HTERT RPE-1 (cell line): ENCODE results near the gene FIGN.

Source experiments
- in situ Hi-C: fragments of 300-500 bp; cut with MboI; formaldehyde crosslinking; loops from 4 replicates; pipeline ENCODE4 v1.14.3; 2020; ENCODE audit warnings: low sequenced_read_pairs

Gene FIGN

DNA sequence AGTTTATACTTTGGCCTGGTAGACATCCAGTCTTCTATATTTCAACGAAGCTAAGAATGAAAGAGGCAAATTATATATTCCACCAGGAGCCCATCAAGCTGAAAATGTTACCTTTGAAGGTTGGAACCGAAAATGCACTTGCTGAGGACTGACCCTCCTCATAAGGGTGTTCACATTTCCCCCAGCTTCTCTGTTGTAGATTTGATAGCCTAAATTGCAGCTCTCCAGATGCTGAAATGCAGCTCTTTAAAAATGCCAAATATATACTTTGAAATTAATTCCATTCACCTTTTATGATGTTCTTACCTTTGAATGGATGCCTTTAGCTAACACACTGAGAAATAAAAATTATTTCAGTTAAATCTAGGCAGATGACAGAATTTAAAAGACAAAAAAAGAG is 1.8 kb upstream of the FIGN start:
- in situ Hi-C loops = no loop called here

DNA sequence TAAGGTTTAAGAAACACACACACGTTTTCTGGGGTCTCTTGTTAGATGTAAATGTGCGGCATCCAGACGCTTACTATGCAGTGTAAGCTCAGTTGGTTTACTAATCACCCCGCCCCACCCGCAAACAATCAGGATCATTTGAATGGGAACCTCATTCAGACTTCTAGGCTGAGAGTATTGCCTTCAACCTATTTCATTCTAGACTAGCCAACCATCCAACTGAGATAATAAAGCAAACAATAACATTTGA is 1.3 kb upstream of the FIGN start:
- in situ Hi-C loops = no loop called here

DNA sequence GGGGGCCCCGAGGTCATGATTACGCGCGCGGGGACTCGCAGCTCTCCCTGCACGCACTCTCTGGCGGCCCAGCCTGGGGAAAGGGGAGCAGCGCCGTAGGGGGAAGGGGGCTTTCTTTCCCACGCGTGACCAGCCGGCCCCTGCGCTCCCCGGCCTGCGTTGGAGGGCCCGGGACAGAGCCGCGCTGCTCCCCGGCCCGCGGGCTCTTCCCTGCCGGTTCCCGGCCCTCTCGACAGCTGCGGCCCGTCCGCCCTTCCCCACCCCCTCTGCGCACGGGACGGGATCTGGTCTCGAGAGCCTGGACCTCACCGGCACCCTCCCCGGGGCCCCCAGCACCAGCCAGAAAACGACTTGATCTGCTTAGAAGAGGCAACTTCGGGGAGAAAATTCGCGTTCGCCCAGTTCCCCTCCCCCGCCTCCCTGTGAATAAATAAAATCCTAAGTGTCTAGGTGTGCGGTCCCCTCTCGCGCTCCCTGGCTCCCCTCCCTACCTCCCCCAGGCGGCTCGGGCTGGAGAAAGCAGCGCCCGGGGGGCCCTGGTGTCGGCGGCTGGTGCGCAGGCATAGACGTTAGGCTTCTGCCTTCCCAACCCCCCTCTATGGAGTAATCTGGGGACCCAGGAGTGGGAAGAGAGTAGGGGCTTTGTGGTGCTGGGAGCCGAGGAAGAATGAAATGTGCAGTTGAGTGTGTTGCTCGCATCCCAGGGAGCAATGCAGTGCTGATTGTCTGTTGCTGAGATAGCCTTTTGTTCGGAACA is 803 bp upstream of the FIGN start:
- in situ Hi-C loops = no loop called here

DNA sequence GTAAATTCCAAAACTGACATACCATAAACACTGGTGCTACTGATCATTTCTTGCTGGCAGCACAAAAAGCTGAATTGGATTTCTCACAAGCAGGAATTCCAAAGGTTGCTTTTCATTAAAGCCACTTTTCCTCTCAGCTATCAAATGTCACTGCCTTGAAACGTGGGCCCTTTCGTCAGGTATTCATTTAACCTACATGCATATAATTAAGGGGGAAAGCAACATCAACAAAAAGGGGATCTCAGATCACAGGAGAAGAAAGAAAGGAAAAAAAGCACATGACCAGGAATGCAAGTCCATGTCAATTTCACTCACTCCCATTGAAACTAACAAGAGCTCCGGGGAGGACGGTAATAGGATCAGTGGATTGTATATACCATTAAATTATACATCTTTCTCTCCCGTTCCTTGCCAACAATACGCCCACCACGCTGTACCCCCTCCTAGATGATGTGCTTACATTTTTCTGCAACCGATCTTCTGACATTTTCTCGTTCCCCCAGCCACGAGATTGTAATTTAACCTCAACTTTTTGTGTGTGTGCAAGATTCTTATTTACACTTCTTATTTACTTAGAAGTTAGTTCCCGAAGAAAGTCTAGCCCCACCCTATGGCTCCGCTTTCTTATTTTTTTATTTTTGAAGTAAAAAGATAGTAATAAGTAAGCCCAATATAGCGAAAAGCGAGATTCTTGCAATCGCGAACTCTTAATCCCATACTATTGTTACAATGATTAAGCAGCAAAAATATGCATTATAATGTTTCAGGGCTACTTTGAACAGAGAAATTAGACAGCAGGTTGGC is 725 bp downstream of the FIGN start:
- in situ Hi-C loops = no loop called here

DNA sequence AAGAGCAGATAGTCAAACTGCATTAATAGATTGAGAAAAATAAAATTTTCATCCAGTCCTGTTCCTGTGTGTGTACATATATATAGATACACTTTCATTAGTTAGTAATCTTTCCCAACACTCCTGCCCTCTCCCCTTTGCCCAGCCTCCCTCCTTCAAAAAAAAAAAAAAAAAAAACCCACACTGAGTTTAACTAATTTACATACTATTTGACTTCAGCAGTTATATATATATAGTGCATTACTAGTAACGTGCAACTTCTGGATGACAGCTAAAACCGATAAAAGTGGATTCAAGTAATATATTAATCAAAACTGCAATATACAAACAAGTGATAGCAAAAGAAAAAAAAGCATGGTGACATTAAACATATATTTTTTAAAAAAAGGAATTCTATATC is 1.4 kb downstream of the FIGN start:
- in situ Hi-C loops = no loop called here

DNA sequence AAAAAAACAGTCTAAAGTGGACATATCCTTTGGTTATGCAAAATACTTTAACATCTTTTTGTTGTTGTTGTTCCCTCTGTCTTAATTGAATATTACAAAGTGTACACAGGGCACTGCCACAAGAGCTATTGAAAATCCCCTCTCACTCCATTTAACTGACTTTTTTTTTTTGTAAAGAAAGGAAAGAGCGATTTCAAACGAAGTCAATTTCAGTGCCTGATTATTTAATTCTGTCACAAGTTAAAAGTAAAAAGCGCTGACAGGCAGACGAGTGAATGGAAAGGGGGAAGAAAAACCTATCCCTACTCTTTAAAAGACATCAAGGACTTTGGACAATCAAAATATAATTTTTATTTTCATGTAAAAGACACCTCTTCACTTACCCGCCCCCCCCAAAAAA is 1.9 kb downstream of the FIGN start:
- in situ Hi-C loops = no loop called here

DNA sequence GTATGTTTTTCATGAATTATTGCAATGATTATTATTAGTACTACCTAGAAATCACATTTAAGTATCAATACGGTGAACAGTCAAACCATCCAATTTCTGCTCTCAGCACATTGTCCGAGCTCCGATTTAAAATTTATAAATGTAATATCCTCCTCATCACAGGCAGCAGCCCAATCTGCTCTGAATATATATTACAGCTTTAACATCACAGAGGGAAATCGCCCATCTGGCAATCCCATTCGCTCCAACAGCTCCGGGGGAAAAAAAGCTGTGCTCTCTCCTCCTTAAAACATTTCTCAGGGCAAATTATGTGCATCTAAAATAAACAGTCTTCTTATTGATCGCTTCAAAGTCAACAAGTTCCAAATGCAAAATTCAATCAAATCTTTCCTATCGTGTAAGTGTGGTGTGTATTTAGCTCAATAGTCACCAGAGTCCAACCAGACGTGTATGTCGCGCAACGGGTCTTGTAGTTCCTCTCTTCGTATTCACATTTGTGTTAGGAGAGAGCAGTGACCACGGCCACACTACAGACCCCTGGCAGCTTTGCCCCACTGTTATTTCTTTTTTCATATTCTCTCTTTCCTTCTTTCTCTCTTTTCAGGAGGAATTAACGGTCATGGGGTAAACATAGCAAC is 2.4 kb downstream of the FIGN start:
- in situ Hi-C loops = no loop called here

DNA sequence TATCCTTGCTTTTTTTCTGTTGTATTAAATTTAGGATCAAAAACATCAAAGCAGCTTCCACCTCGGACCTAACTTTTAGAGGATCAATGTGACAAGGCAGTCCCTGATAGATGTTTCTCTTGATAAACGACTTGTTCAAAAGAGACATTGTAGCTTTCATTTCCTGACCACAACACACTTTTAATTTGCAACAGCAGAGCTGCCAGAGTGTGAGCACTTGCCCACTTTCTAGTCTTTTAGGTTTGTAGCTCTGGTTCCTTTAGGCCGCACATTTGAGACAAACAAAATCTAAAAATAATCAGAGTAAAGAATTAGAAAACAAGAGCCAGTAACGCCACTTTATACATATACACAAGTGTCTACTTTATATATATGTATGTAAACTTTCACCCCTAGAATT is 3.1 kb downstream of the FIGN start:
- in situ Hi-C loops = no loop called here

DNA sequence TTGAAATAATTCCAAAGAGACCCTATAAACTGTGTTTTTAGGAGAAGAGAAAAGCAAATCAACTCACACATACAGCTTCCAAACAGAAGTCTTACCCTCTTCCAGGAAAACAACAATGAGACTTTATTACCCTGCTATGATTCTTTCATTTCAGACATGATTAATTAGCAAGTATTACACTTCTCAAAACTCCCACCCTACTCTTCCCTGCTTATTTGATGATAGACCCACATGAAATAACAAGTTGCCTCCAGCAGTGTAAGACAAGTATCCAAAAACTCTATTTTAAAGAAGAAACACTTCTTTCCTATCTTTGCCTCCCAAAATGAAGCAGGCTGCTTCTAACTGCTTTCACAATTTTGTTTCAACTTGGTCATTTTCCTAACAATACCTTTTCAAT is 4.1 kb downstream of the FIGN start:
- in situ Hi-C loops = no loop called here

DNA sequence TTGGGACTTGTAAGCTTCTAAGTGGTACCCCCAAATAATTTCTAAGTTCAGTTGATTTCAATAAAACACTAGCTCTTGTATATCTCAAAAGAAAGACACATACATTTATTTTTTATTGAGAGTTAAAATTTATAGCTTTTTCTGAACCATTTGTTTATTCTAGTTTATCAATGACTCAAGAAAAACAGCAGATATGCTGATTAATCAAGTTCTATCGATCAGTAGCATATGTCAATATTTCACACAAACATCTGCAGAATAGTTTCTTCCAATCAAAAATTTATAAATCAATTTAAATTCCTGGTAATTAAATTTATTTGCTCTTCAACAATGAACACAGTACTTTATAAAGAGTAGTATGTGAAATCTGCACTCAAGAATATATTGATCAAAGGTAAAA is 5.3 kb downstream of the FIGN start:
- in situ Hi-C loops = no loop called here

DNA sequence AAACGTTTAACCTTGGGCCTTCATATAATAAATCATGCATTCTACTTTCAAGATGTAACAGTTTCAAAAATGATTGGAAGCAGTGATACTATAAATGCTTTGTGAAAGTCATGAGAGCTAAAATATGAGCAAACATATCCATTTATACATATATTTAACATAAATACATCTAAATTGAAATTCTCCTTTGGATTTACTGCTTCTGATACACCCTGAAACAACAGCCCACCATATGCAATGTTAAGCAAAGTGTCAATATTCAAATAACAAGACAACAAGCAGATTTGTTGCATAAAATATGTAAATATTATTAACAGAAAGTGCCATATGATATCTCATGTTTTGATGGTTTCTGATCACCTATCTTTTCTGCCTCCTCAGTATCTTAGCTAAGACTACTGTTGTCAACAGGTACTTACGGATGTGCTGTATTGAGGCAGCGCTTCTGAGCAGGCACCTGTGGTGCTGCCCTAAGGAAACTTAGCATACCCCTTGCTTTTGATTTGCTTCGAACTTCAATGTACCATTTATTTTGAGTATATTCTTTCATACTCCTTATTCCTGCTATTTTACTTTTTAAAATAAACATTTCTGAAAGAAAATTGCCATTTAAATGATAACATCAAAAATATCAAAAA is 6.1 kb downstream of the FIGN start:
- in situ Hi-C loops = no loop called here

DNA sequence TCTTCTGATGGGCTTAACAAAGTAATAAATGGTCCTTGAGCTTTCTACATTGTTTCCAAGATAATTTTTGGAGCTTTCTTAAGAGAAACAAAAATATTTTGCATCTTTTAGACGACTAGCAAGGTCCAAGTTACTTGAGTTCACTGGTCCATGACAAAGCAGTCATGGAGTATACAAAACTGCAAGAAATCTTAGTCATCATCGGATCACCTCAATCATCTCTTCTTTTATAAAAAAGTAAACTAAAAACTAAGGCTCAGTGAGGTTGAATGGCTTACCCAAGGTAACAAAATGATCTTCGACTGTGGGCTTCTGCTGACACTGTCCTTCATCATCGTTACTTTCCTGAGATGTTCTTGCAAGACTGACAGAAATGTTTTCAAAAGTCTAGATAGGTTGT is 11.9 kb downstream of the FIGN start:
- in situ Hi-C loops = no loop called here

DNA sequence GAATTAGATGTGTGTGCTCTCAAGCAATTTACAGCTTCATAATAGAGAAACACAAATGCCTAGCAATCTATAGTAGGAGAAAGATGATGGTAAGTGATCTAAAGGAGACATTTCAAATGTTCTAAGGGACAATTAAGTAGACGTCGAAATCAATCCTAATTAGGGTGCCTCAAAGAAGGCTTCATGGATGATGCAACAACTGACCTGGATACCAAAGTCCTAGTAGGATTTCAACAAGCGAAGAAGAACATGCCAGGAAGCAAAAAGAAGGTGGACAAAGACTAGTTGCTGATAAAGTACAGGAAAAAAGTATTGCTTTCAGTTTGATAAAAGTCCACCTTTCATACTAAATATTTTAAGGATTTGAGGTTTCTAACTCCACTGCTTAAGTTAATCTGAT is 12.5 kb downstream of the FIGN start:
- in situ Hi-C loops = no loop called here

DNA sequence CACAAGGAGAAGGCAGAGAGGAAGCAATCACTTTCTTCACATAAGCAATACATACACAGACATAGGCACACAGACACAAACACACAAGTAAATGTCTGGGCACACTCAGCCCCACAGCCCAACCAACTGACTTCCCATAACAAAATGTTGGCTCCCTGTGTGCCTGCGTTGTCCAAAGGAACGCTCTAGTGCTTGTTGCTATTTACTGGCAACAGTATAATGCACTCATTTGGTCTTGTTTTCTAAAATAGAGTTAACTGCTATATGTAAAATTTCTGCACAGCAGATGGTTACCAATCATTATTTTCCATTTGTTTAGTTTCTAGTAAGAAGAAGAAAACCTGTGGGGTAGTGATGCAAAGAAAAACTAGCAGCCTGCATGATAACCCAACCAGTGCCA is 16.5 kb downstream of the FIGN start:
- in situ Hi-C loops = no loop called here

DNA sequence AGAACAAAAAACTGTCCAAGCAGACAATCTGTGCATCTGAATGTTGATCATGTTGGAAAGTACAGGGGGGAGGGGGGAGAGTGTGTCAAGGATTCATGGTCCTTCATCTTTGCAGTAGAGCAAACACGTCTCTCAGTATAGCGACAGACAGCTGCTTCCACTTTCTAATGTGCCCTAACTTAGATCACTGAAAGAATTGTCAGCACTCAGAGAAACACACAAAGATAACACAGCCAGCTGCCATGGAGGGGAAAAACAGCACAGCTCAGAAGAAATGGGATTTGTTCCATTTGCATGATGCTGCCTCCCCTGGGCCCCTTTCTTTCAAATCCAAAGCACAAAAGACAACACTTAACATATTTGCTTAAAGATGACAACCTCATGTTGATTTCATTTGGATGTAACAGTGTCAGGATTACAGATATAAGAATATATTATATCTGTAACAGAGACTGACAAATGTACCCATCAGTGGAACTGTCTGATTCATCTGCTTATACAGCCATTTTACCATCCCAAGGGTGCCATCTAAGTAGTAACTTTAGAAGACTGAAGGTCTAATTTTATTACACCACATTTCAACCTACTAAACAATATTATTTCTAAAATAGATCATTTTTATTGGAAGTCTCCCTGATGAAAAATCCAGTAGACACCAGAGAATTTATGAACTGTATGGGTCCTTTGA is 17.7 kb downstream of the FIGN start:
- in situ Hi-C loops = no loop called here

DNA sequence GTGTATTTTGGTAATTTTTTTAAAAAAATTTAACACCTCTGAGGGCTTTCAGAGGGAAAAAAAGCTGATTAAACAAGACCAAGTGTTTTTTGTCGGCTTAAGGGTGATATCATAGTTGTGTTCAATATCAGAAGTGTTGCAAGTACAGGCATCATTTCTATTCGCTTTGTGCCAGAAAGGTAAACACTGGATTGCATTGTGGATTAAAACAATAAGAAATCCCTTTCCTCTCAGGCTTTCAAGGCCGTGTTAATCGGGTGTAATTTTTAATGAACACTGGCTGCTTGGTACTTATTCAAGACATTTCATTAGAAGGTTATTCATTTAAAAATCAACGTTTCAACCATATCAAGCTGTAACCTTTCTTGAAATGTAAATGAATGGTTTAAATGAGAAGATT is 18.3 kb downstream of the FIGN start:
- in situ Hi-C loops = no loop called here

DNA sequence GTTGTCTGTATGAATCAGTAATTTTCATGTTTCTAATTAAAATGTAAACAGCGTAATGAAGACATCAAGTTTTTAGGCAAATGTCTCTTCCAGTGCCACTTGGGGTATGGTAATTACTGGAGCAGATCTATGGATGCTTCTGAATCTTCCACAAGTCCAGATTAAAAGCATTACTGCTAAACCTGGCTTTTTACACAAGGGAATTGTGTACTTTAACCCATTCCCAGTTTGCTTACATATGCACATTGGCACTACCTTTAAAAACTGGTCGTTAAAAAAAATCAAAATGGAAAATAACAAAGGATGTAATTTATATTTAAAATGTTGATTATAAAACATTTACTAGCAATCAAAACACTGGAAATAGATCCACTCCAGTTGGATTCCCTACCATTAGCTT is 19.7 kb downstream of the FIGN start:
- in situ Hi-C loops = no loop called here

DNA sequence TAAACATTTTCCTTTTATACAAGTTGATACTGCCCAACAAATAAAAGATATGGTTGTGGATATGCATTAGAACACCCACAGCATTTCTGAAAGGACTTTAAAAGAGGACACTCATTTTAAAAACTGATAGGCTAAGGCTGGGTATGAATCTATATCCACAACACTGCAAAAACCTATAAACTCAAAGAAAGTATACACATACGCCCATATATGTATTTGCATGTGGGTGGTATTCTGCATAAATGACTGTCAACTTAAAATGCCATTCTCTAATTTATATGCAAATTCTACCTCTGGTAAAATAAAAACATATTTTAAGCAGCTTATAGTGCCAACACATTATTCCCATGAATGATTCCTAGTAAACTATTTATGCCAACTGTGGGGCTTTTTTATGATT is 20.1 kb downstream of the FIGN start:
- in situ Hi-C loops = no loop called here

DNA sequence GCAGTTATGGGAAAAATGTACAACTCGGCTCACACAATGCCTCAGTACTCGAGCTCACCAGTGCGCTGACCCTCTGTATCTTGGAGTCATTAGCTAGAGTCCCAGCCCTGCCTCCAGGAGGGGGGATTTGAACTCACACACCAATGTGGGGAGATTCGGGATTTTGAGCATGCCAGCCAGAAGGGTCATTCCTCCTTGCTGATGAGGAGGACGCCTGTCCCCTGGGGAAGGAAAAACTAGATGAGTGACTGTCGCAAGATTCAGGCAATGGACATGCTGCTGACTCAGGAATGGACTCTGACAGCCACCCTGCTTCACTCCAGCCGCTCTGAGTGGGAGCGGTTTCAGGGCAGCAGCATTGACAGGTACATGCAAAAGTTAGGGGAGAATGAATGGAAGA is 20.6 kb downstream of the FIGN start:
- in situ Hi-C loops = no loop called here

DNA sequence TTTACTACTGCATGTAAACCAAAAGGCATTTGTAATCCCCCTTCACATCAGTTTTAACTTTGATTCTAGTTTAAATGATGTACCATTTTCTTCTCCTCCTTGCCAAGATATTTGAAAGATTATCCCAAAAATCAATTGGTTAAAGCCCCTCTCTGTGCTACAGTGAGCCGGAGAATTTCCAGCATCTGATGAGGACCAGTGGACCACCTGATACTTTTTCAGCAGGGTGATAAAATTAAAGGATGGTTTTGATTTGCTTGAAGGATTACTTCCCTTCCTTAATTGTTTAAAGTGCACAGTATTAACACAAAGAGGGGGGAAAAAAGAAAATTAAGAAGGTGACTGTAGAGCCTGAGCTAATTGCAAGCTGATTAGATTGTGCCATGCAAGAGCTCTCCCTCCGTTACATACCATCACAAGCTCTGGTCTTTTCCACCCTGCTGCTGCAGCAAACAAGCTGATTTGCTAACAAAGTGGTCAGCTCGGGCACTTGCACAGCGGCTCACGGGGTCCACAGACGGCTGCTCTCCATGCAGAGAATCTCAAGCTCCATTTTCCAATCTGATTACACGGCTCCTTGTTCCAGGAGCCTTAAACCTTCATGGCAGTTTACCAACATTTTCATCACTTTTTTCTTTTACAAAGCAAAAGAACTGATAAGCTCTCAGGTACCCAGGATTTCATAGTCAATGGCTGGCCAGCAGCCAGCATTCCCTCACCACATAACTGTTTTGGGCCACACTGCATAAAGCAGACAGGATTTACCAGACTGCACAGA is 22.1 kb downstream of the FIGN start:
- in situ Hi-C loops = no loop called here

DNA sequence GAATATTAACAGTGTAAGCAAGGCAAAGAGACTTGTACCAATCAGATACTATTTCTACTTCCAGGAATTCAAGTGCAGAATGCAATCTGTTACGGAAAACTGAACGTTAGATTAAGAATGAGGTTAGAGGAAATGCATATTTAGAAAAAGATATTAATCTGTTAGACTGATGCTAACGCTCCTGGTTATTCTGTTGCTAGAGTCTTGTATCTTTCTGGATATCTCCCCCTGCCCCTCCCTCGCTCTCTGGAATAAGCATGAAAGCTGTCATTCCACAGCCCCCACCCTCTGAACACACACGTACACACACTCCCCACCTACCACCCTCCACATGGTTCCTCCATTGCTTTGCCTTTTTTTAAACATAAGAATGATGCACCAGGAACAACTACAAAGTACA is 24.1 kb downstream of the FIGN start:
- in situ Hi-C loops = no loop called here
